ENCODE measurements around the gene EMC7. TPM values are rescaled to one million over a fixed set of nuclear protein-coding genes. Genes with fewer than 3 reads are reported as not detected.

Gene EMC7
- total and polyA plus RNA-seq, 10 of the 15 experiments (the other 5 are each of a cell fraction or from before 2014, with no cell fraction given), result 16.5 to 88.9 (median 45.0) TPM

GRCh38 chr15:34065261-34065660 is 36.4 kb downstream of the EMC7 start:
- Histone ChIP-seq H3K27ac (ENCODE audit: control insufficient read depth, insufficient read depth) (no peak overlapping the region), H4K20me1 (ENCODE audit: control insufficient read depth, insufficient read depth) (no peaks in the 10 kb centered on the region), H3K9ac (ENCODE audit: control insufficient read depth, insufficient read depth, low read length) (no peak overlapping the region), H3K4me3 (no peak overlapping the region), H3K4me1 (ENCODE audit: control insufficient read depth, insufficient read depth, low read length) (no peaks in the 10 kb centered on the region), H3K79me2 (ENCODE audit: control insufficient read depth, insufficient read depth, low read length) (no peaks in the 10 kb centered on the region), H3K4me2 (ENCODE audit: control insufficient read depth, insufficient read depth) (no peak overlapping the region), H2AFZ (ENCODE audit: control insufficient read depth, low read depth, low read length) (no peak overlapping the region), H3K27me3 (replicated peaks in 1 of 2; ENCODE audit: control insufficient read depth in 2 of 2, insufficient read depth in 2 of 2, low read length in 1 of 2) (no peaks in the 10 kb centered on the region), H3K9me3 (replicated peaks; ENCODE audit: control insufficient read depth, insufficient read depth, low read length) (no peaks in the 10 kb centered on the region), H3K36me3 (ENCODE audit: control insufficient read depth in 2 of 2, insufficient read depth in 2 of 2, low read length in 1 of 2) (no peaks in the 10 kb centered on the region)
- no peak for ATAC-seq
- WGBS (ENCODE audit: insufficient coverage, insufficient replicate concordance, low lambda C conversion rate, missing lambda C conversion rate), result 85% methylated on average over 3 of the region's 3 CpGs
- in situ Hi-C loops (cut with MboI), result loop anchor here (5.0 to 25.0 kb wide), 2 partner anchors 152 to 522 kb away; partner anchors contain the start of gene GOLGA8B
- POLR2A ChIA-PET, result no interaction called here
- intact Hi-C loops (cut with micrococcal nuclease; ENCODE audit: unreplicated experiment), result loop anchor here (10.0 kb wide), 1 partner anchor 520 kb away; the partner anchor contains the start of gene GOLGA8B
- BruUV-seq (replicated peaks), result no TSS peak
- CTCF ChIA-PET, result interaction anchor here (0.7 to 1.3 kb wide), 3 partner anchors 30 to 522 kb away, joined by 3 read pairs; no protein-coding TSS in a partner anchor
- TF ChIP-seq ZNF24 (IDR thresholded peaks at IDR 0.05) (no peak), ZNF622 (IDR thresholded peaks at IDR 0.05) (no peak), CREM (IDR thresholded peaks at IDR 0.05; ENCODE audit: low read depth) (no peak), CHD4 (IDR thresholded peaks at IDR 0.05) (no peak), MYB (IDR thresholded peaks at IDR 0.05; ENCODE audit: borderline replicate concordance, low read depth, low read length) (no peak)
- FAIRE-seq, result no peak
- RAD21 ChIA-PET (ENCODE audit: unreplicated experiment), result interaction anchor here (1.2 kb wide), 1 partner anchor 145 kb away, joined by 3 read pairs; the partner anchor contains the start of gene KATNBL1
- DNase-seq (ENCODE audit: low read depth, low spot score), result no peak
- SMC1A ChIA-PET (ENCODE audit: uncharacterized antibody, unreplicated experiment), result interaction anchor here (0.5 to 1.4 kb wide), 2 partner anchors 42 to 143 kb away, joined by 3 read pairs; no protein-coding TSS in a partner anchor

- POLR2A ChIA-PET, result no interaction called here
- FAIRE-seq (no peak), ATAC-seq (no peak), DNase-seq (ENCODE audit: low read depth, low spot score) (no peak)
- RAD21 ChIA-PET (ENCODE audit: unreplicated experiment), result no interaction called here
- no peaks in the 10 kb centered on the region for H3K27me3 ChIP-seq (replicated peaks in 1 of 2; ENCODE audit: control insufficient read depth in 2 of 2, insufficient read depth in 2 of 2, low read length in 1 of 2)
- WGBS (ENCODE audit: insufficient coverage, insufficient replicate concordance, low lambda C conversion rate, missing lambda C conversion rate), result 0% methylated on average over 1 of the region's 1 CpG
- BruUV-seq (replicated peaks), result no TSS peak
- no peaks in the 10 kb centered on the region for H4K20me1 ChIP-seq (ENCODE audit: control insufficient read depth, insufficient read depth)
- no peak overlapping the region for H2AFZ ChIP-seq (ENCODE audit: control insufficient read depth, low read depth, low read length)
- H3K27ac ChIP-seq (ENCODE audit: control insufficient read depth, insufficient read depth), result no peak overlapping the region
- CTCF ChIA-PET, result interaction anchor here (0.6 to 3.2 kb wide), 4 partner anchors 145 to 846 kb away, joined by 3 to 35 read pairs (median 4); partner anchors contain the start of gene KATNBL1
- H3K36me3 ChIP-seq (ENCODE audit: control insufficient read depth in 2 of 2, insufficient read depth in 2 of 2, low read length in 1 of 2), result no peaks in the 10 kb centered on the region
- intact Hi-C loops (cut with micrococcal nuclease; ENCODE audit: unreplicated experiment), result loop anchor here (10.0 kb wide), 1 partner anchor 520 kb away; the partner anchor contains the start of gene GOLGA8B
- no peak overlapping the region for H3K9ac ChIP-seq (ENCODE audit: control insufficient read depth, insufficient read depth, low read length)
- H3K79me2 ChIP-seq (ENCODE audit: control insufficient read depth, insufficient read depth, low read length), result no peaks in the 10 kb centered on the region
- no peak overlapping the region for H3K4me3 ChIP-seq
- no peaks in the 10 kb centered on the region for H3K9me3 ChIP-seq (replicated peaks; ENCODE audit: control insufficient read depth, insufficient read depth, low read length)
- in situ Hi-C loops (cut with MboI), result loop anchor here (25.0 kb wide), 1 partner anchor 523 kb away; the partner anchor contains the start of gene GOLGA8B
- H3K4me1 ChIP-seq (ENCODE audit: control insufficient read depth, insufficient read depth, low read length), result no peaks in the 10 kb centered on the region
- SMC1A ChIA-PET (ENCODE audit: uncharacterized antibody, unreplicated experiment), result no interaction called here
- H3K4me2 ChIP-seq (ENCODE audit: control insufficient read depth, insufficient read depth), result no peak overlapping the region
- TF ChIP-seq YY1 (IDR thresholded peaks at IDR 0.05; ENCODE audit: low read depth, low read length) (no peak), CHD1 (IDR thresholded peaks at IDR 0.05; ENCODE audit: low read depth, low read length) (no peak), LARP7 (IDR thresholded peaks at IDR 0.05) (no peak), YBX1 (IDR thresholded peaks at IDR 0.05) (no peak), ZNF622 (IDR thresholded peaks at IDR 0.05) (no peak), WRNIP1 (IDR thresholded peaks at IDR 0.05; ENCODE audit: borderline replicate concordance, low read depth, low read length) (no peak), EED (IDR thresholded peaks at IDR 0.05; ENCODE audit: low read depth) (no peak), BACH1 (IDR thresholded peaks at IDR 0.05; ENCODE audit: borderline replicate concordance) (no peak), CREB1 (IDR thresholded peaks at IDR 0.05; ENCODE audit: low read depth) (no peak), E4F1 (IDR thresholded peaks at IDR 0.05; ENCODE audit: borderline replicate concordance, partially characterized antibody) (no peak), E2F4 (IDR thresholded peaks at IDR 0.05; ENCODE audit: low read depth, low read length) (no peak), KDM1A (IDR thresholded peaks at IDR 0.05; ENCODE audit: borderline replicate concordance) (no peak)
Observed at GRCh38 chr15:34064438-34064837, 37.2 kb downstream of the EMC7 start.
